ENCODE data around the gene TPST1. TPM values are rescaled to one million over a fixed set of nuclear protein-coding genes. Genes with fewer than 3 reads are reported as not detected.

The TPST1 gene
- total RNA-seq, 1 donor from 2014 or later: 36.5 TPM

DNA sequence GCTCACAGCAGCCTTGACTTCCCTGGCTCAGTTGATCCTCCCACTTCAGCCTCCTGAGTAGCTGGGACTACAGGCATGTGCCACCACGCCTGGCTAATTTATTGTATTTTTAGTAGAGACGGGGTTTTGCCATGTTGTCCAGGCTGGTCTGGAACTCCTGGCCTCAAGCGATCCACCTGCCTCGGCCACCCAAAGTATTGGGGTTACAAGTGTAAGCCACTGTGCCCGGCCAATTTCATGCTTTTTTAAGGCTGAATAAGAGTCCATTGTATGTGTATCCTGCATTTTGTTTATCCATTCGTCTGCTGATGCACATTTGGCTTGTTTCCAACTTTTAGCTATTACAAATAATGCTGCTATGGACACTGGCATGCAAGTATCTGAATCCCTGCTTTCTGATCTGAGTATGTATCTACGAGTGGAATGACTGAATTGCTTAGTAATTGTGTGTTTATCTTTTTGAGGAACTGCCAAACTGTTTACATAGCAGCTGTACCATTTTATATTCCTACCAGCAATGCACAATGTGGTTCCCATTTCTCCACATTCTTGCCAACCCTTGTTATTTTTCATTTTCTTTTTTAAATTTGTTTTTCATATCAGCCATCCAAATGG lies 37.3 kb upstream of the TPST1 start:
- Mint-ChIP-seq H3K27me3 (ENCODE audit: low read depth, unreplicated experiment) (no peaks in the 10 kb centered on the region), H3K27ac (ENCODE audit: unreplicated experiment) (no peak overlapping the region), H3K4me1 (ENCODE audit: low read depth, unreplicated experiment) (peaks cover 6% of the 10 kb centered on the region), H3K36me3 (ENCODE audit: low read depth, unreplicated experiment) (no peaks in the 10 kb centered on the region), H3K4me3 (ENCODE audit: unreplicated experiment) (no peak overlapping the region), H3K9me3 (ENCODE audit: unreplicated experiment) (no peaks in the 10 kb centered on the region)
- Histone ChIP-seq H3K4me1 (ENCODE audit: insufficient read depth, low read length) (no peaks in the 10 kb centered on the region), H4K20me1 (ENCODE audit: insufficient read depth, low read length) (no peaks in the 10 kb centered on the region), H3K79me2 (ENCODE audit: insufficient read depth, low read length) (no peaks in the 10 kb centered on the region), H2AFZ (ENCODE audit: low read depth, low read length) (no peak overlapping the region), H3K36me3 (ENCODE audit: insufficient read depth, low read length) (no peaks in the 10 kb centered on the region), H3K27me3 (ENCODE audit: insufficient read depth, low read length) (no peaks in the 10 kb centered on the region), H3K4me3 (ENCODE audit: insufficient read depth, low read depth, low read length) (no peak overlapping the region), H3K27ac (ENCODE audit: low read depth, low read length) (no peak overlapping the region), H3K4me2 (ENCODE audit: low read length) (no peak overlapping the region), H3K9ac (ENCODE audit: low read length) (no peak overlapping the region), H3K9me3 (ENCODE audit: insufficient read depth, low read depth, low read length) (no peaks in the 10 kb centered on the region)
- TF ChIP-seq, protein P1, sequence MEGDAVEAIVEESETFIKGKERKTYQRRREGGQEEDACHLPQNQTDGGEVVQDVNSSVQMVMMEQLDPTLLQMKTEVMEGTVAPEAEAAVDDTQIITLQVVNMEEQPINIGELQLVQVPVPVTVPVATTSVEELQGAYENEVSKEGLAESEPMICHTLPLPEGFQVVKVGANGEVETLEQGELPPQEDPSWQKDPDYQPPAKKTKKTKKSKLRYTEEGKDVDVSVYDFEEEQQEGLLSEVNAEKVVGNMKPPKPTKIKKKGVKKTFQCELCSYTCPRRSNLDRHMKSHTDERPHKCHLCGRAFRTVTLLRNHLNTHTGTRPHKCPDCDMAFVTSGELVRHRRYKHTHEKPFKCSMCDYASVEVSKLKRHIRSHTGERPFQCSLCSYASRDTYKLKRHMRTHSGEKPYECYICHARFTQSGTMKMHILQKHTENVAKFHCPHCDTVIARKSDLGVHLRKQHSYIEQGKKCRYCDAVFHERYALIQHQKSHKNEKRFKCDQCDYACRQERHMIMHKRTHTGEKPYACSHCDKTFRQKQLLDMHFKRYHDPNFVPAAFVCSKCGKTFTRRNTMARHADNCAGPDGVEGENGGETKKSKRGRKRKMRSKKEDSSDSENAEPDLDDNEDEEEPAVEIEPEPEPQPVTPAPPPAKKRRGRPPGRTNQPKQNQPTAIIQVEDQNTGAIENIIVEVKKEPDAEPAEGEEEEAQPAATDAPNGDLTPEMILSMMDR (IDR thresholded peaks at IDR 0.05; ENCODE audit: insufficient read depth, low read depth, low read length): no peak
- TF ChIP-seq EZH2 (IDR thresholded peaks at IDR 0.05; ENCODE audit: insufficient read depth, low read length): no peak
- DNase-seq (ENCODE audit: low read depth) (peak; percentile 82), FAIRE-seq (no peak)

DNA sequence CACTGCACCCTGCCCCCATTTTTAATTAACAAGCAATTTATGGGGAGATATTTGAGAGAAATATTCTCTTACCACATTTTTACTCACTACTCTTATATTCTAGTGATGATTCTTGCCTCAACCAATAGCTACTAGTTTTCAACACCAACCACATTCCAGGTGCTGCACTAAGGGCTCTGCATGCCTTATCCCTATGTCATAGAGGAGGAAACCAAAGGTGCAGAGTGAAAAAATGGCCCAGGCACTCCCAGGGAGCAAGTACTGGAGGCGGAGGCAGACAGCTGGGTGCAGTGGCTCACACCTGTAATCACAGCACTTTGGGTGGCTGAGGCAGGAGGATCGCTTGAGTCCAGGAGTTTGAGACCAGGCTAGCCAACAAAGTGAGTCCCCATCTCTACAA lies 35.5 kb upstream of the TPST1 start:
- H3K9me3 Mint-ChIP-seq (ENCODE audit: unreplicated experiment): peaks cover 2% of the 10 kb centered on the region
- H3K36me3 Mint-ChIP-seq (ENCODE audit: low read depth, unreplicated experiment): no peaks in the 10 kb centered on the region
- Histone ChIP-seq H3K4me1 (ENCODE audit: insufficient read depth, low read length) (no peaks in the 10 kb centered on the region), H3K36me3 (ENCODE audit: insufficient read depth, low read length) (no peaks in the 10 kb centered on the region), H3K27me3 (ENCODE audit: insufficient read depth, low read length) (no peaks in the 10 kb centered on the region), H3K9ac (ENCODE audit: low read length) (no peak overlapping the region), H3K9me3 (ENCODE audit: insufficient read depth, low read depth, low read length) (no peaks in the 10 kb centered on the region), H3K27ac (ENCODE audit: low read depth, low read length) (no peak overlapping the region), H4K20me1 (ENCODE audit: insufficient read depth, low read length) (no peaks in the 10 kb centered on the region), H3K79me2 (ENCODE audit: insufficient read depth, low read length) (no peaks in the 10 kb centered on the region), H3K4me2 (ENCODE audit: low read length) (no peak overlapping the region), H3K4me3 (ENCODE audit: insufficient read depth, low read depth, low read length) (no peak overlapping the region), H2AFZ (ENCODE audit: low read depth, low read length) (no peak overlapping the region)
- H3K4me3 Mint-ChIP-seq (ENCODE audit: unreplicated experiment): no peak overlapping the region
- FAIRE-seq: no peak
- no peak for TF ChIP-seq EZH2 (IDR thresholded peaks at IDR 0.05; ENCODE audit: insufficient read depth, low read length)
- TF ChIP-seq, protein P1 (IDR thresholded peaks at IDR 0.05; ENCODE audit: insufficient read depth, low read depth, low read length): no peak
- no peak overlapping the region for H3K27ac Mint-ChIP-seq (ENCODE audit: unreplicated experiment)
- DNase-seq (ENCODE audit: low read depth): no peak
- peaks cover 5% of the 10 kb centered on the region for H3K4me1 Mint-ChIP-seq (ENCODE audit: low read depth, unreplicated experiment)
- H3K27me3 Mint-ChIP-seq (ENCODE audit: low read depth, unreplicated experiment): no peaks in the 10 kb centered on the region

All from astrocyte (in vitro differentiated cells and primary cell).